ENCODE data around the gene NCAPD2.
A peak's percentile ranks its signal among the peaks of the same experiment; 100 is the strongest.
"Not testable (repeated sequence)": the region's sequence is repeated elsewhere in the genome, so short reads cannot be mapped to it uniquely, and the experiment has no call there.

The NCAPD2 gene

DNA sequence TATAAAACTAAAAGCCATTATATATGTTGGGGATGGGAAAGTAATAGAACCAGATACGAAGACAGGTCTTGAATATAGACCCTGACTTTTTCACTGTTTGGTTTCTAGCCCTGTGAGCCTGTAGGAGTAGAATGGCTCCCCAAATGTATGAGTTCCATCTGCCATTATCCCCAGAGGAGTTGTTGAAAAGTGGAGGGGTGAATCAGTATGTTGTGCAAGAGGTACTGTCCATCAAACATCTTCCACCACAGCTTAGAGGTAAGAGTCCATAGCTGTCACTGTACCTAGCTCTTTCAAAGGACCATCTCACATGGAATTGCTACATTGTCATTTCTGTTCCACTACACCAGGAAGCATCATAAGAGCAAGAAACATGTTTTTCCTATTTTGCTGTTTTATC is 1.1 kb downstream of the NCAPD2 start:
- no peak for DNase-seq

DNA sequence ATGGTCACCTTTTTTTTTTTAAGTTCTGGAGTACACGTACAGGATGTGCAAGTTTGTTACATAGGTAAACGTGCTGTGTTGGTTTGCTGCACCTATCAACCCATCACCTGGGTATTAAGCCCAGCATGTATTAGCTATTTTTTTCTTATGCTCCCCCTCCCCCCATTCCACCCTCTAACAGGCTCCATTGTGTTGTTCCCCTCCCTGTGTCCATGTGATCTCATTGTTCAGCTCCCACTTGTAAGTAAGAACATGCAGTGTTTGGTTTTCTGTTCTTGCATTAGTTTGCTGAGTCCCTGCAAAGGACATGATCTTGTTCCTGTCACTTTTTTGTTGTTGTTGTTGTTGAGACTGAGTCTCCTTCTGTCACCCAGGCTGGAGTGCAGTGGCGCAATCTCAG is 3.4 kb downstream of the NCAPD2 start:
- DNase-seq = not testable (repeated sequence)

DNA sequence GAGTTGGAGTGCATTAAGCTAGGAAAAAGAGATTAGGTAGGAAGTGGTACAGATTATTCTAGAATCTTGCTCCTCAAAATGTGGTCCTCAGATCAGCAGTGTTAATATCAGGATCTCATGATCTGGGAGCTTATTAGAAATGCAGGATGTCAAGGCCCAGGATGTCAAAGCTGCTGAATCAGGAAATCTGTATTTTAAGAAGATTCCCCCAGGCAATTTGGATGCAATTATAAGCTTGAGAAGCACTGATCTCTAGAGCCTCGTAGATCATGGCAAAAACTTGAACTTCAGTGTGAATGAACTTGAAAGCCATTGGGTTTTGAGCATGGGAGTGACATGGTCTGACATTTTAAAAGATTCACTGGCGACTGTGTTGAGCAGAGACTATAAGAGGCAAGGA is 6.6 kb downstream of the NCAPD2 start:
- DNase-seq = no peak

DNA sequence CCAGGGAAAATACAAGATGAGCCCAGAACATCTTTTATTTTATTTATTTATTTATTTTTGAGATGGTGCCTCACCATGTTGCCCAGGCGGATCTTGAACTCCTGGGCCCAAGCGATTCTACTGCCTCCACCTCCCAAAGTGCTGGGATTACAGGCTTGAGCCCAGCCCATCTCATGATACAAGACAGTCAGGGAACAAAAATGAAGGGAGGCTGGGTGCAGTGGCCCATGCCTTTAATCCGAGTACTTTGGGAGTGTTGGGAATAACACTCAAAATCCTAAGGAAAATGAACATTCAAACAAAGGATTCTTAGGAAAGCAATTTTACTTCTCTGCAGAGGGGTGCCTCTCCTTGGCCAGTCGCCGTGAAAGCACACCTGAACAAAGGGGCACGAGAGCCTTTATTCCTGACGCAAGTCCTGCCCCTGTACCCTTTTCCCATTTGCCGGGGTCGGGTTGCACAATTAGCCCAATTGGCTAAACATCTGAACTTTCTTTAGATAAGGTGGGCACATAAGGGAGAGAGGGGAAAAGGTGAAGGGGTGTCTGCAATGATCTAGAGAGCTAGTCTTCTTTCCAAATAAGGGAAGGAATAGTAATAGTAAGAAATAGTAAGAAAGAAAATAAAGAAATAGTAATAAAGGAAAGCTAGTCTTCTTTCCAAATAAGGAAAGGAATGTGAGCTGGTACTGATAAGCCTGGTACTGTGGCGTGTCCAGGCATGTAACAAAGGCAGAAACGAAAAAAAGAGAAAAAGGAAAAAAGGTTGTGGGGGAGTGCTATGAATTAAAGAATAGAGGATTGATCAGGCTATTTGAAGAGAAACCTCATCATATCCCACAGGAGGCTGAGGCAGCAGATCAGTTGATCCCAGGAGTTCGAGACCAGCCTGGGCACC is 13.4 kb downstream of the NCAPD2 start:
- peak; percentile 61 for DNase-seq

DNA sequence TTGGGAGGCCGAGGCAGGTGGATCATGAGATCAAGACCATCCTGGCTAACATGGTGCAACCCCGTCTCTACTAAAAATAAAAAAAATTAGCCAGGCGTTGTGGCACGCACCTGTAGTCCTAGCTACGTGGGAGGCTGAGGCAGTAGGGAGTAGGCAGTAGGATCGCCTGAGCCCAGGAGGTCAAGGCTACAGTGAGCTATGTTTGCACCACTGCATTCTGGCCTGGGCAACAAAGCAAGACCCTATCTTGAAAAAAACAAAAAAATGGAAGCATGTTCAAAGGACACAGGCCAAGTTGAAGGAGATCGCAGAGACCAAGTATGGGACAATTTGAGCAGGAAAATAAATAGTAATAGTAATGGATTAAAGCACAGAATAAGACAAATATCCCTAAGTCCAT is 14.2 kb downstream of the NCAPD2 start:
- DNase-seq = no peak

DNA sequence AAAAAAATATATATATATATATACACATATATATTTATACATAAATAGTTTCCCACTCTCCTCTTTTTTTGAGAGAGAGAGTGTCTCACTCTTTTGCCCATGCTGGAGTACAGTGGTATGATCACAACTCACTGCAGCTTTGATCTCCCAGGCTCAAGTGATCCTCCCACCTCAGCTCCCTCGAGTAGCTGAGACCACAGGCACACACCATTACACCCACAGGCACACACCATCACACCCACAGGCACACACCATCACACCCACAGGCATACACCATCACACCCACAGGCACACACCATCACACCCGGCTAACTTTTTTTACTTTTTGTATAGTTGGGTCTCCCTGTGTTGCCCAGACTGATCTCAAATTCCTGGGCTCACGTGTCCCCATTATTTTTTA is 26.3 kb downstream of the NCAPD2 start:
- no peak for DNase-seq

DNA sequence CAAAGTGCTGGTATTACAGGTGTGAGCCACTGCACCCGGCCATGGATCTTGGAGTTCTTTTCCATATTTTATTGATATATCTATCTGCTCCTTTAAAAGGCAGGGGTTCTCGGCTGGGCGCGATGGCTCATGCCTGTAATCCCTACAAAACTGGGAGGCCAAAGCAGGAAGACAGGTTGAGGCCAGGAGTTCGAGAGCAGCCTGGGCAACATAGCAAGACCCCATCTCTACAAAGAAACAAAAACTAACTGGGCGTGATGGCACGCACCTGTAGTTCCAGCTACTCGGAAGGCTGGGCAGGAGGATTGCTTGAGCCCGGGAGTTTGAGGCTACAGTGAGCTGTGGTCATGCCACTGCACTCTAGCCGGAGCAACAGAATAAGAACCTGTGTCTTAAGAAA is 28.3 kb downstream of the NCAPD2 start:
- no peak for DNase-seq

DNA sequence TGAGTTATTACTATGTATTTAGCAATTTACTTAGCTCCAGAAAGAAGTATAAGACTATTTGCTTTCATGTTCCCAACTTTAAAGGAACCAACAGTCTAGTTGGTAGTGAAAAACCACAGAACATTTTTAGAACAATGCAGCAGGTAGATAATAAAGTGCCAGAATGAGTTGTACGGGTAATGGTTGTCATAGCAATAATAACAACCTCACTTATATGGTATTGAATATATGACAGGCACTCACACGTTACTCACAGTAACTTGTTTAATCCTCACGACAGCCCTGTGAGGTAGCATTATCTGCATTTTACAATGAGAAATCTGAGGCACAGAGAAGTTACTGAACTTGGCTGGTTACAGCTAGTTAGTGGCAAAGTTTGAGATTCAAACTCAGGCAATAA is 29.8 kb downstream of the NCAPD2 start:
- no peak for DNase-seq

DNA sequence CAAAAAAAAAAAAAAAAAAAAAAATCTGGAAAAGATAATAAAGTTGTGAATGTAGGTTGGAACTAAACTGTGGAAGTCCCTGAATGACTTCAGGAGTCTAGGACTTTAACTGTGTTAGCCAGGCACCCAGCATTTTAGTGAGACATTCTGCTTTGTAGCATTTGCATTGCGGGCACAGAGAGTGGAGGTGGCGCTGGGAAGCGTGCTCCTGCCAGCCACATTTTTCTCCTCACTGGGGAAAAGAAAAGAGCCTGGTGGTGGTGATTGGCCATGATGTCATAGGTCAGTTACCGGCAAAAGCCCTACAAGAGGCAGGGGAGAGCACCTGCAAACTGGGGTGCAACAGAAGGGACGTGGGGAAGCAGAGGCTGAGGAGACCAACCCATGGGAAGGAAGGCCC is 30.7 kb downstream of the NCAPD2 start:
- DNase-seq = no peak

DNA sequence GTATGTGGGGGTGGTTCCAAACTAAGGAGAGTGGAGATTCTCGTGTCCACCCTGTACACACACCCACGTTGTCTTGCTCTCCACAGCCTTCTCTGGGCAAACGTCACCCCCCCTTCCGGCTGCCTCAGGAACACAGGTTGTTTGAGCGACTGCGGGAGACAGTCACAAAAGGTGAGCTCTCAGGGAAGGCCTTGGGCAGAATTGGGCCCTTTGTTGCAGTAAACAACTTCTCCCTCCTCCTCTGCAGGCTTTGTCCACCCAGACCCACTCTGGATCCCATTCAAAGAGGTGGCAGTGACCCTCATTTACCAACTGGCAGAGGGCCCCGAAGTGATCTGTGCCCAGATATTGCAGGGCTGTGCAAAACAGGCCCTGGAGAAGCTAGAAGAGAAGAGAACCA is 32.3 kb downstream of the NCAPD2 start:
- no peak for DNase-seq

DNA sequence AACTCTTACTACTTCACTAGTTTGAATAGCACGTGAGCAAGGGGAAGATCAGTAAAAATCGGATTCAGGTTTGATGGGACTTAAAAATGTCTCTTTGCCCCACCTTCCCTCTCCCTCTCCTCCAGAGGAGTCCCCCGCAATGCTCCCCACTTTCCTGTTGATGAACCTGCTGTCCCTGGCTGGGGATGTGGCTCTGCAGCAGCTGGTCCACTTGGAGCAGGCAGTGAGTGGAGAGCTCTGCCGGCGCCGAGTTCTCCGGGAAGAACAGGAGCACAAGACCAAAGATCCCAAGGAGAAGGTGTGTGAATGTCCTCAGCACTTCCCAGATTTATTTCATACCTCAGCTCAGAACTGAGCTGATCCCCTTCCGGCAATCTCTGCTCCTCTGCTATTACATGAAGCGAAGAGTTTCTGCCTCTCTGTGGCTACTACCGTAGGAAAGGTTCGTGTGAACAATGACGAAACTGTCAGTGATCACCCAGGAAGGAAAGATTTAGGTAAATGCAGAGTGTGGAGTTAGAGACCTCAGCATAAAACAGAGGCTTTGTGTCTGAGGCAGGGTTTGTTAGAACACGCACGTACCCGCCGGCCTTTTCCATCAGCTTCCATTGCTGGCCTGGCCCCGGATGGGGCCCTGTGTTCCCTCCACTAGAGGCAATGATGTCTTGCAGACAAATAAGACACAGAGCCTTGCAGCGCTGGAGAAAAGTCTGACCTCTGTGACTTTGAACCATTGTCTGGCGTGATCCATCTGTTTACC is 33.0 kb downstream of the NCAPD2 start:
- no peak for DNase-seq

DNA sequence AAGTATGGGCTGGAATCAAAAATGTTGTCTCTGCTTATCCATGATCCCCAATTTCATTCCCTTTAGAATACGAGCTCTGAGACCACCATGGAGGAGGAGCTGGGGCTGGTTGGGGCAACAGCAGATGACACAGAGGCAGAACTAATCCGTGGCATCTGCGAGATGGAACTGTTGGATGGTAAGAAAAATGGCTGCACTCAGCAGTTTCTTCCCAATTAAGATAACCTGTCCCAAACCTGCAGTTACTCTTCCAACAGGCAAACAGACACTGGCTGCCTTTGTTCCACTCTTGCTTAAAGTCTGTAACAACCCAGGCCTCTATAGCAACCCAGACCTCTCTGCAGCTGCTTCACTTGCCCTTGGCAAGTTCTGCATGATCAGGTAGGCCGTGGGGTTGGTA is 33.8 kb downstream of the NCAPD2 start:
- DNase-seq = no peak

DNA sequence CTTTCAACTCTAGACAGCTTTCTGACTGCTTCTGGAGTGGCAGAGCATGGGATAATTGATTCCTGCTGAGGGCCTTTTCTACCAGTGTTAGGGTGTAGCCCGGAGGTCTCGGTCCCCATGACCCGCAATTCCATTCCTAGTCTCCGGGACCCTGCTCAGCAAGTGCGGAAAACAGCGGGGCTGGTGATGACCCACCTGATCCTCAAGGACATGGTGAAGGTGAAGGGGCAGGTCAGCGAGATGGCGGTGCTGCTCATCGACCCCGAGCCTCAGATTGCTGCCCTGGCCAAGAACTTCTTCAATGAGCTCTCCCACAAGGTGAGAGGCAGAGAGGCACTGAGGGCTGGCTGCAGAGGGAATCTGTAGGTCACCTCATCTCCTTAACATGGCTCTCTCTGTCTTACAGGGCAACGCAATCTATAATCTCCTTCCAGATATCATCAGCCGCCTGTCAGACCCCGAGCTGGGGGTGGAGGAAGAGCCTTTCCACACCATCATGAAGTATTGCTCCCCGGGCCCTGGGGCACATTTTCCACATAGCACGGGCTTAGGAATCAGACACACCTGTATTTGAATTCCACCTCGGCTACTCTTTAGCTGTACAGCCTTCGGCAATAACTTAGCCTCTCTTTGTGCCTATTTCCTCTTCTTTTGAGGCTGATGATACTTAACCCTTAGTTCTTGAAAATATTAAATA is 34.8 kb downstream of the NCAPD2 start:
- DNase-seq = peak; percentile 94

DNA sequence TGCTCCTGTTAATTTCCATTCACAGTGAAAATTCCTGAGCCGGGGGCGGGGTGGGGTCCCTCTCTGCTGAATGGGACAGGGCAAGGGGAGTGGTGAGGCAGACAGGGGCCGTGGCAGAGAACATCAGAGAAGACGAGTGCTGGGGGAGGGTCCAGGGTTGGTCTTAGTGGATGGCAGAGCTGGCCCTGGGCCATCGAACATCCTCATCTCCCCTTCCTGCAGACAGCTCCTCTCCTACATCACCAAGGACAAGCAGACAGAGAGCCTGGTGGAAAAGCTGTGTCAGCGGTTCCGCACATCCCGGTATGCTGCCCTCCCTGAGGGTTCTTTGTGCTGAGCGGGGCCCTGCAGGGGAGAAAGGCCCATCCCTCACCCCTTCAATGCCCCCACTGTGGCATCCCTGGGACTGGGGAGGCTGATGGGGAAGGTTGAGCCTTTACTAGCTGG is 35.4 kb downstream of the NCAPD2 start:
- peak; percentile 87 for DNase-seq

DNA sequence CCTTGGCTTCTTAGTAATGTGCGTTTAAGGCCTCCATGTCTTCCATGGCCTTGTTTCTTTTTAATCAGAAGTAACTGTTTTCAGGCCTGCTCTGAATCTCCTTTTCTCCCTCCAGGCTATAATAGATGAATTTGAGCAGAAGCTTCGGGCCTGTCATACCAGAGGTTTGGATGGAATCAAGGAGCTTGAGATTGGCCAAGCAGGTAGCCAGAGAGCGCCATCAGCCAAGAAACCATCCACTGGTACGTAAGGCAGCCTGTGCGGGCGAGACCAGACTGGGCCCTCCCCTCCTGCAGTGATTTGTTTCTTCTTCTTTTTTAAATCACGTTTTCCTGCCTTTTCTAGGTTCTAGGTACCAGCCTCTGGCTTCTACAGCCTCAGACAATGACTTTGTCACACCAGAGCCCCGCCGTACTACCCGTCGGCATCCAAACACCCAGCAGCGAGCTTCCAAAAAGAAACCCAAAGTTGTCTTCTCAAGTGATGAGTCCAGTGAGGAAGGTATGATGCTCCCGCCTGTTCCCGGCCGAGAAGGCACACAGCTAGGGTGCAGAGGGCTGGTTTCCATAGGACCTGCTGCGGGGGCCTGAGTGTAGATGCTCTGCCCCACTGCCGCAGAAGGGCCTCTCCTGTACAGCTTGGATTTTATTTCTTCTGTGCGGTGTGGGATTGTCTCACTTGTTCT is 36.8 kb downstream of the NCAPD2 start:
- no peak for DNase-seq

DNA sequence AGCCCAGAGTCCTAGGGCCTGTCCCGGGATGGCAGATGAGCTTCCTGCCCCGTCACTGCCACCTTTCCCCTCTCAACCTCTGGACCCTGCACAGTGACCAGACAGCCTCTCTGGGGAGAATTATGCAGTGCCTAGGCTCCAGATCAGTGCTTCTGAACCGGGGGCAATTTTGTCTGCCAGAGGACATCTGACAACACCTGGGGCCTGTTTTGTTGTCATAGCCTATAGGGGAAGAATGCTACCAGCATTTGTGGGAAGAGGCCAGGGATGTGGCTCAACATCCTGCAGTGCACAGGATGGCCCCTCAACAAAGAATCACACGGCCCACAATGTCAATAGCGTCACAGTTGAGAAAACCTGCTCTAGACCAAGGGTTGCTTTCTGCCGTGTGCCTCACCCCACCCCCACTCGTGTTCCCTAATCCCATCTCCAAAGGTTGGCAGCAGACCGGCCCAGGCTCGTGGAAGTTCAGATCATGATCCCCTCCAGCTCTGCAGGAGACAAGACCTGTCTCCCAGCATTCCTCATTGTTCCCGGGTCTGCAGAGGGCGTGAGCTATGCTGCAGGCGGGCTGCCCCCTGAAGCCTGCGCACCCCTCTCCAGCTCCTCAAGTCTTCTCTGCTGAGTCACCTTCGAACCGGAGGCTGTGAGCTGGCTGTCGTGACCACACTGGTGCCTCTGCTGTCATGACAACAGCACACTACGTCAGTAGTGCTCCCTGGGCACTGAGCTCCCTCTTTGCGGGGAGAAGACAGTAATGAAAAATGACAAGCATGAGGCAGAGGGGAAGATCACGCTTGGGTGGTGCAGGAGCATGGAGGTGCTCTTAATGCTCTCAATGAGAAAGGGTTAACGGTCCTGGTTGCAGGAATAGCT is 38.4 kb downstream of the NCAPD2 start:
- peak; percentile 98 for DNase-seq

DNA sequence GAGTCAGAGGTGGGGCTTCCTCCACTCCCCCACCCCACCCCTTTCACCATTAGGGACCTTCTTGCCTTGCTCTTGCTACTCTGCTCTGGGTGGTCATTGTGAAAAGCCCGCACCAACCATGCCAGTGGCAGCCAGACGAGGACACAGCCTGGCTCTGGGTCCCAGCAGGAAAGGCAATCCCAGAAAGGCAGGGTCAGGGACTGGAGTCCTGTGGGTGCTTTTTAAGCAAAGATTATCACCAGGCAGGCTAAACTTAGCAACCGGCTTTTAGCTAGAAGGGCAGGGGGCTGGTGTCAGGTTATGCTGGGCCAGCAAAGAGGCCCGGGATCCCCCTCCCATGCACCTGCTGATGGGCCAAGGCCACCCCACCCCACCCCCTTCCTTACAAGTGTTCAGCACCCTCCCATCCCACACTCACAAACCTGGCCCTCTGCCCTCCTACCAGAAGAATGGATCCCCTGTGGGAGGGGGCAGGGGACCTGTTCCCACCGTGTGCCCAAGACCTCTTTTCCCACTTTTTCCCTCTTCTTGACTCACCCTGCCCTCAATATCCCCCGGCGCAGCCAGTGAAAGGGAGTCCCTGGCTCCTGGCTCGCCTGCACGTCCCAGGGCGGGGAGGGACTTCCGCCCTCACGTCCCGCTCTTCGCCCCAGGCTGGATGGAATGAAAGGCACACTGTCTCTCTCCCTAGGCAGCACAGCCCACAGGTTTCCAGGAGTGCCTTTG is 39.2 kb downstream of the NCAPD2 start:
- peak; percentile 99 for DNase-seq

DNA sequence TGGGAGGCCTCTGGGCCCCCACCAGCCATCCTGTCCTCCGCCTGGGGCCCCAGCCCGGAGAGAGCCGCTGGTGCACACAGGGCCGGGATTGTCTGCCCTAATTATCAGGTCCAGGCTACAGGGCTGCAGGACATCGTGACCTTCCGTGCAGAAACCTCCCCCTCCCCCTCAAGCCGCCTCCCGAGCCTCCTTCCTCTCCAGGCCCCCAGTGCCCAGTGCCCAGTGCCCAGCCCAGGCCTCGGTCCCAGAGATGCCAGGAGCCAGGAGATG is 39.7 kb downstream of the NCAPD2 start:
- DNase-seq = no peak

DNA sequence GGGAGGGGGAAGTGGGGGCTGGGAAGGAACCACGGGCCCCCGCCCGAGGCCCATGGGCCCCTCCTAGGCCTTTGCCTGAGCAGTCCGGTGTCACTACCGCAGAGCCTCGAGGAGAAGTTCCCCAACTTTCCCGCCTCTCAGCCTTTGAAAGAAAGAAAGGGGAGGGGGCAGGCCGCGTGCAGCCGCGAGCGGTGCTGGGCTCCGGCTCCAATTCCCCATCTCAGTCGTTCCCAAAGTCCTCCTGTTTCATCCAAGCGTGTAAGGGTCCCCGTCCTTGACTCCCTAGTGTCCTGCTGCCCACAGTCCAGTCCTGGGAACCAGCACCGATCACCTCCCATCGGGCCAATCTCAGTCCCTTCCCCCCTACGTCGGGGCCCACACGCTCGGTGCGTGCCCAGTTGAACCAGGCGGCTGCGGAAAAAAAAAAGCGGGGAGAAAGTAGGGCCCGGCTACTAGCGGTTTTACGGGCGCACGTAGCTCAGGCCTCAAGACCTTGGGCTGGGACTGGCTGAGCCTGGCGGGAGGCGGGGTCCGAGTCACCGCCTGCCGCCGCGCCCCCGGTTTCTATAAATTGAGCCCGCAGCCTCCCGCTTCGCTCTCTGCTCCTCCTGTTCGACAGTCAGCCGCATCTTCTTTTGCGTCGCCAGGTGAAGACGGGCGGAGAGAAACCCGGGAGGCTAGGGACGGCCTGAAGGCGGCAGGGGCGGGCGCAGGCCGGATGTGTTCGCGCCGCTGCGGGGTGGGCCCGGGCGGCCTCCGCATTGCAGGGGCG is 40.2 kb downstream of the NCAPD2 start, which contains the start of gene GAPDH:
Gene GAPDH (plus strand): TSS at position 595 of the 772 bp plus-strand sequence. CDS start 316 bp downstream, outside the sequence.
- peak; percentile 98 for DNase-seq

DNA sequence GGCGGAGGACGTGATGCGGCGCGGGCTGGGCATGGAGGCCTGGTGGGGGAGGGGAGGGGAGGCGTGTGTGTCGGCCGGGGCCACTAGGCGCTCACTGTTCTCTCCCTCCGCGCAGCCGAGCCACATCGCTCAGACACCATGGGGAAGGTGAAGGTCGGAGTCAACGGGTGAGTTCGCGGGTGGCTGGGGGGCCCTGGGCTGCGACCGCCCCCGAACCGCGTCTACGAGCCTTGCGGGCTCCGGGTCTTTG is 40.7 kb downstream of the NCAPD2 start:
- DNase-seq = no peak

Measured in islet precursor cell (in vitro differentiated cells).